ENCODE measurements around the gene MYCBPAP. TPM values are rescaled to one million over a fixed set of nuclear protein-coding genes. Genes with fewer than 3 reads are reported as not detected.

The MYCBPAP gene
- 0.40 TPM for total RNA-seq

- peak; percentile 33 for ATAC-seq
These were observed at the start of gene MYCBPAP for GRCh38 chr17:50507871-50508572. TSS of gene MYCBPAP (plus strand) at chr17:50508439. CDS start at chr17:50508675, 236 bp downstream.

DNA sequence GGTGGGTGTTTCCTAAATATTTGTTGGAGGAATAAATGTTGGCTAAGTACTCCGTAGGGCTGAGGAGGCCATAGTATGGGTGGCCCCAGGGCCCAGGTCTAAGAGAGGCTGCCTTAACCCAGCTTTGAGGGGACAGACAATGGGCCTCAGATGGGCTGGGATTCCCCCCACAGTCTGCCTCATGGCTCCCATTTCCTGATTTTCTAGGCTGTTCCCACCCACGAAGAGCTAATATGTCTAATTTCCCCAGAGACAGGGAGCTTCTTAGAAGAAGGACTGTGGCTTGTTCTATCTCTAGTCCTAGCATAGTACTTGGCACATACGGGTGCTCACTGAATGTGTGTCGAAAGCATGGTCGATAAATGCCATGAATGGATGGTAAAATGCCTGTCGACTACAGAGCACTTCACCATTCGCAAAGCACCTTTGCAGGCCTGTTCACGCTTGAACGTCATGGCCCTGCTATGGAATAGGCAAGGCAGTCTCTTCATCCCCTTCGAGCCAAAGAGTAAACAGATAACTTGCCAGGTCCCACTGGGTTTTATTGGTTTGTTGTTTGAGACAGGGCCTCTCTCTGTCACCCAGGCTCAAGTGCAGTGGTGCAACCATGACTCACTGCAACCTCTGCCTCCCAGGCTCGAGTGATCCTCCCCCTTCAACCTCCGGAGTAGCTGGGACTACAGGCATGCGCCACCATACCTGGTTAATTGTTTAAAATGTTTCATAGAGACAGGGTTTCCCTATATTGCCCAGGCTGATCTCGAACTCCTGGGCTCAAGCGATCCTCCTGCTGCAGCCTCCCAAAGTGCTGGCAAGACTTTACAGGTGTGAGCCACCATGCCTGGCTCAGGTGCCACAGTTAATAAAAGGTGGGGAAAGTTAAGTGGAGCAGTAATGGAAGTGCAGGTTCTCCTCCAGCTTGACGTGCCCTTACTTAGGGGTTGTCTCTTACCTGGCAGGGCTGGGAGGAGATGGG lies 49.2 kb upstream of the MYCBPAP start:
- peak; percentile 44 for ATAC-seq

DNA sequence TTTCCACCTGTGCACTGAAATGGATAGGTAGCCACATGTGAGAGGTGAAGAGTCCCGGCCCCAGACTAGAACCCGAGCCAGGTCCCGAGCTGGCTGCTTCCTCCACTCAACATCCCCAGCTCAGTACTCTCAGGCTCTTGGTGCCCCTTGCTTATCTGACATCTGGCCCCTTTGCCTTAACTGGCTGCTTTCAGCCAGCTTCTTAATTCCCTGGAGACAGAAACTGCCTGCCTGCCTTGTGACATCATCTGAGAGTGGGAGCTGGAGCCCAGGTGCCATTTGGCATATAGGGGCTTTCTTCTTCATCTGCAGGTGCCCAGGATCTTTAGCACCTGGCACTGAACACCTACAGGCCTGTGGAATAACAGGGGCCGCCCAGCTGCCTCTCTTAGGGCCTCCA lies 48.5 kb upstream of the MYCBPAP start:
- no peak for ATAC-seq

DNA sequence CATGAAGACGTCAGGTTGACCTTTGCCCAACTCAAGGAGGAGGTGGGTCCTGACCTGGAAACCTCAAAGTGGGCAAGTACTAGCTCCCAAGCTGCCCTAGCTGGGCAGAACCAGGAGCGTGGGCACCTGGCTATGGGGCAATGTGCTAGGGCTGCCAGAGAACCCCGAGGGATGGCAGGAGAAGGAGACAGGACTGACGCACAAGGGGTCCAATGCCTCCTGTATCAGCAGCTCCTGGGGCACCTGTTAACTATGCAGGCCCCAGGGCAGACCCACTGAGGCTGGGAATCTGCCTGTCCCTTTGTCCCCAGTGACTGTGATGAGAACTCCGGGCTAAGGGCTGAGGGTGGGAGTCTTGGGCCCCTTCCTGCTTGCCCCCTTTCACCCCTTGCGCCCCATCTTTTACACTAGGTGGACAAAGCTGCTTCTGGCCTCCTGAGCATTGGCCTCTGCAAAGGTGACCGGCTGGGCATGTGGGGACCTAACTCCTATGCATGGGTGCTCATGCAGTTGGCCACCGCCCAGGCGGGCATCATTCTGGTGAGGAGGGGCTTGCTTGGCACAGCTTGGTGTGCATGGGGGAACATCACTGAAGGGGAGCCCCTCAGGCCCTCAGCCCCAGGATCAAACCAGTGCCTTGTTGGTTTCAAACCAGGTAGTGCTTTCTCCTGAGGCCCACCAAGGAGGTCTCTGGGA lies 47.3 kb upstream of the MYCBPAP start:
- ATAC-seq = no peak

- ATAC-seq = no peak
These were observed 46.6 kb upstream of the MYCBPAP start for GRCh38 chr17:50461550-50462132.

DNA sequence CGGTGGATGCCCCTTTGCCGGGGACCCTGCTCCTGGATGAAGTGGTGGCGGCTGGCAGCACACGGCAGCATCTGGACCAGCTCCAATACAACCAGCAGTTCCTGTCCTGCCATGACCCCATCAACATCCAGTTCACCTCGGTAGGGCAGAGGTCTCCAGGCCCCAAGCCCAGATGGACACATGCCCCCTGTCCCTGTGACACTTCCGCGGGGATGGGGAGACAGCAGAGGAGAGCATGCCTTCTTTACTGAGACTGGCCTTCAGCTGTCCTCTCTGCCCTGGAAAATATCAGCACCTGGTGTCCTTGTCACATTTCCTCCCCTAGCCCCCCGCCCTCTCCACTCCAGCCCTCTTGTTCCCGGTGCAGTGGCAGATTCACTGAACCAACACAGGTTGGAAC lies 45.8 kb upstream of the MYCBPAP start:
- no peak for ATAC-seq

DNA sequence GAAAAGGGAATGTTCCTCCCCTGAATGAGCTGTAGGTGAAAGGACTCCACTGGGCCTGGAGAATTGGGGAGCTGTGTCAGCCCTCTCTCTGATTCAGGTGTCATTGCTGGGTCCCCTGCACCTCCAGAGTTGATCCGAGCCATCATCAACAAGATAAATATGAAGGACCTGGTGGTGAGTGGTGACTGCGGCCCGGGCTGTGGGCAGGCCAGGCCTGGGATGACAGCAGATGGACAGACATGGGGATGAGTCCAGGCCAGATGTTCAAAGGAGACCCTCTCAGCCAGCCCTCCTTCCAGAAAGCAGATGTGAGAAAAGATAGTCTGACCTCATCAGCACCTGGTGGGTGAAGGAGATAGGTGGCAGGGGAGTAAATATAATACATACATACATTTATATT lies 44.1 kb upstream of the MYCBPAP start:
- no peak for ATAC-seq

DNA sequence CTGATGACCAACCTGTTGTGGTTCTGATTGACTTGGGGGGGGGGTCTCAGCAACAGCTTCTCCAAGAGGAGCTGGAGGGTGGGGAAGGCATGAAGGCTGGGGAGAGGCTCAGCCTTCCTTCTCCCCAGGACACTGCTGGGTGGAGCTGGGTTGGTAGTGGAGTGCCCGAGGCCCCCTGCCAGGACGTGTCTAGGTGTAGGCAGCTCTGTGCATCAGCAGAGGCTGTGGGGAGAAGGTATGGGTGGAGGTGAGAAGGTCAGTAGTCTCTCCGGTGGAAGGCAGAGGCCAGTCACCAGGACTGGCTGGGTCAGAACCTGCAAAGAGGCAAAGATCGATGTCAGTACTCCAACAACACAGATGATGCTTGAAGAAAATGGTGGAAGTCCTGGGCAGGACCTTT lies 43.5 kb upstream of the MYCBPAP start:
- no peak for ATAC-seq

GRCh38 chr17:50465171-50465570 lies 43.1 kb upstream of the MYCBPAP start:
- ATAC-seq = no peak

DNA sequence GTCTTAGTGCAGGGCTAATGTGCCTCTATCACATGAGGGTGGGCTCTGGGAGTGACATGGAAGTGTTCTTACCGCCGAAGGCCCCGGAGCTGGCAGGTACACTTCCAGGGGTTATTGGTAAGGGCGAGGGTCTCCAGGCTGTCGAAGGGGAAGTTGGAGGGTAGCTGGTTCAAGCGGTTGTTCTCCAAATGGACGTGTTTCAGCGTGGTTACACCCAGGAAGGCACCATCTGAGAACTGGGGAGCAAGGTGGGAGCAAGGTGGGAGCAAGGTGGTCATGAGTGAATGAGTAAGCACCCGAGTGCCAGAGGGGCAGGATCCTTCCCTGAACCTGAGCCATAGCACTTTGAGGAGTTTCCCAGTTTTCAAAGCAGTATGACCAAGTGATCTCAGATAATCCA lies 42.6 kb upstream of the MYCBPAP start:
- ATAC-seq = no peak

GRCh38 chr17:50466371-50467113 lies 41.7 kb upstream of the MYCBPAP start:
- peak; percentile 14 for ATAC-seq

DNA sequence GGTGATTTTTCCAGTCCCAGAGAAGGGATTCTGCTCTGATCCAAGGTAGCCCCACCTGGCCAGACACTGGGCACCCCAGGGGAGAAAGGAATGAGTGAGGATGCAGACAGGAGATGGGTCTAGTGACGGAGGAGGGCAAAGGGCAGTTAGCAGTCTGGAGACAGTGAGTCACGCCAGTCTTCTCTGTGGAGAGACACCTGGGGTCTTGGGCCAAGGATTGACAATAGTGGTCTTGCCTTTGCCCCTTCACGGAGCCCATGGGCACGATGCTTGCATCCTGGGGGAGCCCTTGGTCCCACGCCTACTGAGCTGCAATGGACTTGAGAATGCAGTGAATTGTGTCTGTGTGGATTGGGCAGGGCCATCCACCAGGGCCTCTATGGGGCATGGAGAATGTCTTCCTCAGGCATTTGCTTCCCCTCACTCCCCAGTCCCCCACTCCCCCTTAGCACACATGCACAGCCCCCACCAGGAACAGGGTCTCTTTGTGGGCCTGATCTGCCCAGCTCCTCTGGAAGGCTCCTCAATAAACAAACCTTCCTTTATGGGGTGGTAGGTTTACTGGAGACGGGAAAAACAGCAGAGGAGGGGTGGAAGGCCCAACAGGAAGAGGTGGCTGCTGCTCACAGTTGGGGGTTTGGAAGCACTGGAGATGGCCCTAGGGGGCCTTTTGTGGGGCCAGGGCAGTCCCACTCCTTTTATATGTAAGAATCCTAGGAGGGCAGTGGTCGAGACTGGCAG lies 41.0 kb upstream of the MYCBPAP start:
- ATAC-seq = no peak

- no peak for ATAC-seq
These were observed 40.4 kb upstream of the MYCBPAP start for GRCh38 chr17:50467855-50468303.

GRCh38 chr17:50468304-50469207 lies 39.7 kb upstream of the MYCBPAP start, which contains the start of gene CHAD:
TSS of gene CHAD (minus strand) at chr17:50468880. CDS start at chr17:50468813, 67 bp downstream.
- peak; percentile 9 for ATAC-seq

GRCh38 chr17:50469208-50469605 lies 39.0 kb upstream of the MYCBPAP start:
- ATAC-seq = no peak

- ATAC-seq = no peak
These were observed 38.5 kb upstream of the MYCBPAP start for GRCh38 chr17:50469671-50470305.

GRCh38 chr17:50470426-50470825 lies 37.8 kb upstream of the MYCBPAP start:
- ATAC-seq = no peak

DNA sequence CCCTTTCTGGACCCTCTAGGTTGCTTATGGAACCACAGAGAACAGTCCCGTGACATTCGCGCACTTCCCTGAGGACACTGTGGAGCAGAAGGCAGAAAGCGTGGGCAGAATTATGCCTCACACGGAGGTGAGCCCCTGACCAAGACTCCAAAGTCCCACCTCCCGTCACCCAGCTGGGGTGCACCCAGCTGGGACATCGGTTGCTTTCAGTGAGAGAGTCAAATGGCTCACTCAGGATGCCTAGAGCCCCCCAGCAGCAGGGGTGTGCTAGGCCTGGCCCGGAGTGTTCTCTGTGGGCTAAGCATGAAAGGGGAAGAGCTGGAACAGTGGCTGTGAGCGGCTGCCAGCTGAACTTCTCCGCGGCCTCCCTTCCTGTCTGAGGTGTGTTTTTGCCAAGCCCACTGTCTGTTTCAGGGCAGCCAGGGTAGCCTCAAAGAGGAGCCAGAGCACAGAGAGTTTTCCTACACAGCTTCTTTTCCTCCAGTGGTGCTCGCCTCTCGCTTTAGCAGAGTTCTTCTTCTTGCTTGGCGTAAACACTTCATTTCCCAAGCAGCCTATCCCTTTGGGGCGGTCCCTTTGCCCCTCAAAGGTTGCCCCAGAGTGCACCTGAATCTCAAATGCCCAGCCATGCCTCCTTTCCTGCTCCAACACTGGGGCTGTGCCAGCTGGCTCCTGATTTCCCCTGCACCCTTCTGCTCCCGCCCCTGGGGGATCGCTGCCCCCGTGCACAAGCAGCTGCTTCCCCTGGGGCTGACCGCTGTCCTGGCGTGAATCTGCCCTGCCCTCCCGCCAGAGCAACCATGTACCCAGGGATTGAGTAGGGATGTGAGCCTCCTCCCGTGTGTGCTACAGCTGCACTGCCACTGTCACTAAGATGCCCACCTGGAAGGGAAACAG lies 37.0 kb upstream of the MYCBPAP start:
- ATAC-seq = no peak

Data from esophagus mucosa (tissue), 1 donor.